Activated T-helper 1 cell treated with anti-CD3 and anti-CD28 coated beads, Interleukin-12 subunit alpha, Interleukin-12 subunit beta, Interleukin-2, Interleukin-4 antibody, amounts not matched to agents 30 ng/mL and 10 ng/mL and 1 ng/mL, durations not matched to agents 14 hours and 24 hours and 36 hours (primary cell): ENCODE measurements around the gene EIF4G3. TPM values are rescaled to one million over a fixed set of nuclear protein-coding genes. Genes with fewer than 3 reads are reported as not detected.
A peak's percentile ranks its signal among the peaks of the same experiment; 100 is the strongest.

Source experiments
- DNase-seq: peaks from one replicate; pipeline ENCODE4 v3.0.0; 2021; ENCODE audit warnings: low spot score
- H3K27ac Mint-ChIP-seq: one replicate; pipeline ENCODE4 v1.8.0; 2021; ENCODE audit warnings: mild to moderate bottlenecking, mixed read lengths
- H3K27me3 Mint-ChIP-seq: one replicate; pipeline ENCODE4 v1.8.0; 2022; ENCODE audit warnings: mild to moderate bottlenecking, moderate library complexity, mixed read lengths; ENCODE audit not compliant: insufficient read depth
- H3K36me3 Mint-ChIP-seq: one replicate; pipeline ENCODE4 v1.8.0; 2021; ENCODE audit warnings: low read depth, mixed read lengths
- H3K4me1 Mint-ChIP-seq: one replicate; pipeline ENCODE4 v1.8.0; 2021; ENCODE audit warnings: low read depth, mixed read lengths
- H3K4me3 Mint-ChIP-seq: one replicate; pipeline ENCODE4 v1.8.0; 2021; ENCODE audit warnings: mild to moderate bottlenecking, moderate library complexity, mixed read lengths
- H3K9me3 Mint-ChIP-seq: one replicate; pipeline ENCODE4 v1.8.0; 2021; ENCODE audit warnings: mixed read lengths
- intact Hi-C: fragments of 100-400 bp; cut with micrococcal nuclease; formaldehyde crosslinking; loops from one replicate; pipeline ENCODE4 v1.15.1; 2024
- total RNA-seq: library from RNA; stranded (reverse); gene quantifications from 2 replicates; pipeline ENCODE4 v1.2.3, GENCODE V29; 2022

The EIF4G3 gene
- total RNA-seq, 1 donor from 2014 or later = 67.5 TPM

DNA sequence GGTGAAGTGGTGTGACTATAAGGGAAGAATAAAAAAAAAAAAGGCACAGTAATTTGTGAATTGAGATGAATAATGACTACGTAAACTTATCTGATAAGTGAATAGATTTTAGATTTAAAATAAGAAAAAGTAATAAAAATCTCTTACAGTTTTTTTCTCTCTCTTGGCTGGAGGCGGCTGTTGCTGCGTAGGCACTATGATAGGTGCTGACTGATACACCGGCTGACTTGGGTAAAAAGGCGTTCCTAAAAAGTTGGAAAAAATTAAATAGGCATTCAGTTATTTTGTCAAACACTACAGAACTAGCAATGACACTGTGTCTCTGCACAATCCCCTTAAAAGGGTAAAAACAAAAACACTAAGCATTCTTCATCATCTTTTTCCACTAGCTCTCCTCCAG lies 203.8 kb downstream of the EIF4G3 start:
- intact Hi-C loops = no loop called here
- H3K9me3 Mint-ChIP-seq = no peaks in the 10 kb centered on the region

DNA sequence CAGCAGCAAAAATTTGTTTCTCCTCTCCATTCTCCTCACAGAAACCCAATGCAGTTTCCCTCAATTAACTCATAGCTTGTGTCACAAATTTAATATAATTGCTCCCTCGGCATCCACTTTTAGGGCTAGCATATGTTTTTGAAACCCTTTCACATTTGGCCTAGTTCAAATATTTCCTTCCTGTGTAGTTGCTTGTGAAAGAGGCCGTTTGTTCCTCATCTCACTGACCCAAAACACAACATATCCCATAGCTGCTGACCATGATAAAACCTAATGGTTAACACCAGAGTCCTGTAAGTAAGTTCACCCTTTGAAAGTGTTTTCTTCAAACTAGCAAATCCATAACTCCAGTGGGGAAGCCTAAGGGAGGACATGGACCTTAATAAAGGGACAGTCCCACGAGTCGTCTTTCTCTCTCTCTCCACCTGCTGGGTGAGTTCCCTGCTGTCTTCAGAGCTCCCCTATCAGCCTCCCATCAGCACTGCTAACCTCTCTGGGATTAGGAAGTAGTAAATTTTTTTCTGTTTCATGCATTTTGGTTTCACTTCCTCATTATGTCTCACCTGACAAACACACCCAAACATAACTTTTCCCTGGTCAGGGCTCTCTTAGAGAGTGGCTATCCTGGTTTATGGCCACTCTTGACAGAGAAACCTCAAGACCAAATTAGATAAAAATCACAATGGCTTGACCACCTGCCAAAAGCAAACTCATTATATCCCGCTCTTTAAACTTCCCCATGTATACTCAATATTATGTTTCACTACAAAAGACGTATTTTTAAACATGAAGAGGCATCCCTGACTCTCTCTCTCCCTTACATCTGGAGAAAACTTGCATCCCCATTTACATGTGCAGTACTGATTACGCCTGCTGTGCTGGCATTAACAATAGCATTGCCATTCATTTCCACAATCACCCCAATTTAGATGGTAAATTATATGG lies 211.9 kb downstream of the EIF4G3 start:
- DNase-seq = no peak
- Mint-ChIP-seq H3K4me3 (no peak overlapping the region), H3K9me3 (no peaks in the 10 kb centered on the region), H3K4me1 (peaks cover 18% of the 10 kb centered on the region), H3K36me3 (peaks cover 14% of the 10 kb centered on the region), H3K27me3 (no peaks in the 10 kb centered on the region), H3K27ac (no peak overlapping the region)
- intact Hi-C loops = no loop called here

More for the DNA sequence above, 203.8 kb downstream of the EIF4G3 start:
- DNase-seq = no peak
- H3K27ac Mint-ChIP-seq = no peak overlapping the region
- H3K4me3 Mint-ChIP-seq = no peak overlapping the region
- H3K36me3 Mint-ChIP-seq = peaks cover 7% of the 10 kb centered on the region
- H3K4me1 Mint-ChIP-seq = no peaks in the 10 kb centered on the region
- H3K27me3 Mint-ChIP-seq = no peaks in the 10 kb centered on the region

DNA sequence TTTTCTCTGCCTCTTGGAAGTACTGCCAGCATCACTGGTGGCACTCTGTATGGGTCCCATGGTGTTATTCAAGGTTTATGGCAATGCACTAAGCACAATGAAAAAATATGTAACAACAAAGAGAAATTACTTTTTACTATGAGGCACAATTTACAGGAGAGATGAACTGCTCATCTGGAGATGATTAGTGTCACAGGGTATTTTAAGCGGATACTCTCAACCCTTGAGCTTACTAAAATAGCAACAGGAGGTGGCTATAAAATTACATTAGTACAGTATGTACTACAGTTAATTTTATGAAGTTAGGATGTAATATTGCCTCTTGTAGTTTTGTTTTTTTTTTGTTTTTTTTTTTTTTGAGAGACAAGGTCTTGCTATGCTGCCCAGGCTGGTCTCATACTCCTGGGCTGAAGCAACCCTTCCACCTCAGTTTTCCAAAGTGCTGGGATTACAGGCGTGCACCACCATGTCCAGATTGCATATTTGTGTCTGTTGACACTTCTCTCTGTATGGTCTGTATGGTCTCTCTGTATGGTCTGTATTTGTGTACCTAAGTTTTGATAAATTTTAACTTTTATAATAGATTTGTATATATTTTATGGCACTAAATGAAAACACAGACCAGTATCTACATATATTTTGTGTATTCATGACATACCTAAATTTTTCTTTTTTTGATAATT lies 214.0 kb downstream of the EIF4G3 start:
- intact Hi-C loops = no loop called here
- Mint-ChIP-seq H3K27ac (no peak overlapping the region), H3K36me3 (peaks cover 15% of the 10 kb centered on the region), H3K4me3 (no peak overlapping the region), H3K27me3 (no peaks in the 10 kb centered on the region), H3K4me1 (peaks cover 18% of the 10 kb centered on the region), H3K9me3 (no peaks in the 10 kb centered on the region)
- no peak for DNase-seq

- no peak overlapping the region for H3K4me3 Mint-ChIP-seq
- H3K27me3 Mint-ChIP-seq = no peaks in the 10 kb centered on the region
- peaks cover 4% of the 10 kb centered on the region for H3K4me1 Mint-ChIP-seq
- no peak overlapping the region for H3K27ac Mint-ChIP-seq
- no peaks in the 10 kb centered on the region for H3K9me3 Mint-ChIP-seq
- intact Hi-C loops = no loop called here
- peaks cover 9% of the 10 kb centered on the region for H3K36me3 Mint-ChIP-seq
- no peak for DNase-seq
Measured at GRCh38 chr1:20958430-20958829, 218.3 kb downstream of the EIF4G3 start.

- Mint-ChIP-seq H3K4me3 (no peak overlapping the region), H3K9me3 (no peaks in the 10 kb centered on the region), H3K27ac (no peak overlapping the region), H3K4me1 (peaks cover 4% of the 10 kb centered on the region), H3K36me3 (peaks cover 9% of the 10 kb centered on the region), H3K27me3 (no peaks in the 10 kb centered on the region)
- no peak for DNase-seq
- intact Hi-C loops = no loop called here
Measured at GRCh38 chr1:20956272-20956671, 220.4 kb downstream of the EIF4G3 start.

DNA sequence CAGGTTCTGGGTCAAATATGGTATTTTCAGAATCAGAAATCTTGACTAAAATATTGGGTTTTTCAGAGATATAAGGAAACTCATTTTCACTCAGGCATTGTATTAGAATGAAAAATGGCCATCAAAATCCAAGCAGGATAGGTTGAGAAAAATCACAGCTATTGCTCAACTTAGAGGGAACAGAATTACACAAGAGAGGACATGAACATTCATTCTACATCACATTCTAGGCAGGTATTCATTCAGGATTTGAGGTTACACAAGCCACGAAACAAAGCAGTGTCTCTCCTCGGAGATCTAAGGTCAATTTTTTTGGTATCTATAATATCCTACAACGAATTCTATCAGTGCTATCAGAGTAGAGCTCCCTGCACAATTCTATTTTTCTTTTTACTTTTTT lies 226.0 kb downstream of the EIF4G3 start:
- Mint-ChIP-seq H3K27ac (no peak overlapping the region), H3K4me1 (no peaks in the 10 kb centered on the region), H3K27me3 (no peaks in the 10 kb centered on the region), H3K36me3 (peaks cover 10% of the 10 kb centered on the region), H3K4me3 (no peak overlapping the region), H3K9me3 (no peaks in the 10 kb centered on the region)
- DNase-seq = no peak
- intact Hi-C loops = no loop called here

- no peaks in the 10 kb centered on the region for H3K9me3 Mint-ChIP-seq
- intact Hi-C loops = no loop called here
Measured at GRCh38 chr1:20949871-20950590, 226.7 kb downstream of the EIF4G3 start.

DNA sequence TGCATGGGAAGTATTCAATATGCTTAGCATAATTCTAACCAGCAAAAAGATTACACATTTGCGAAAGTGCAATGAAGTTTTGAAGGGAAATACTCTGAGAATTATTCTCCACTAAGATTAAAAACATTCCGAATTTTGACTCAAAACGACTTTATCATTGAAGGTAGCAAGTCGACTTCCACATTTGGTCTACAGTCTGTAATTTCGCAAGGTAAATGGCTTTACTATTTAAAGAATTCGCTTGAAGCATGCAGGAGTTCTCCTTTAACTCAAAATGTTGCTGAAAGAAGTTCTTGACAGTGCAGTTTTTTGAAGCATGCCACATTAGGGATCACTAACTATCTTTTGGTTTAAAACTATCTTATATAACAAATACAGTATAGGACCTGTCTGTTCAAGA lies 228.6 kb downstream of the EIF4G3 start:
- Mint-ChIP-seq H3K27ac (no peak overlapping the region), H3K27me3 (no peaks in the 10 kb centered on the region), H3K36me3 (peaks cover 10% of the 10 kb centered on the region), H3K4me3 (no peak overlapping the region), H3K9me3 (no peaks in the 10 kb centered on the region), H3K4me1 (no peaks in the 10 kb centered on the region)
- intact Hi-C loops = no loop called here
- no peak for DNase-seq

More at GRCh38 chr1:20949871-20950590, 226.7 kb downstream of the EIF4G3 start:
- Mint-ChIP-seq H3K27me3 (no peaks in the 10 kb centered on the region), H3K27ac (no peak overlapping the region), H3K36me3 (peaks cover 10% of the 10 kb centered on the region), H3K4me3 (no peak overlapping the region), H3K4me1 (no peaks in the 10 kb centered on the region)
- no peak for DNase-seq

- DNase-seq = no peak
- Mint-ChIP-seq H3K36me3 (peaks cover 10% of the 10 kb centered on the region), H3K4me1 (no peaks in the 10 kb centered on the region), H3K27ac (peak overlapping the region; percentile 25), H3K9me3 (no peaks in the 10 kb centered on the region), H3K27me3 (no peaks in the 10 kb centered on the region), H3K4me3 (no peak overlapping the region)
- intact Hi-C loops = no loop called here
Measured at GRCh38 chr1:20947409-20947808, 229.3 kb downstream of the EIF4G3 start.

DNA sequence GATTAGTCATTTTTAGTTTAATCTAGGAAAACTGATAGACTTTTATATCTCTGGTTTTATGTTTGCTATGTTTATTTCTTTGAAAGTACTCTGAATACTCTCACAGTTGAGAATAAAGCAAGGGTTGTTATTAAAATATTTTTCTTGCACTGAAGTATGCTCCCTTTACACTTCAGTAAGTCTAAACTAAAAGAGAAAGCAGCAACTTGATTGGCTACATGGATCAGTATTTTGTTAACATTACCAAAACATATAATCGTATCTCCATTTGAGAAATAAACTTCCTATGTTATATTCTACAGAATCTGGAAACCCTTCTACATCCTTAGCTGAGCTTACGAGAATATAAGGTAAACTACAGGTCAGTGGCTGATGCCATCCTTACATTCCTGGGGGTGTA lies 240.1 kb downstream of the EIF4G3 start:
- no peaks in the 10 kb centered on the region for H3K27me3 Mint-ChIP-seq
- H3K27ac Mint-ChIP-seq = no peak overlapping the region
- intact Hi-C loops = no loop called here
- no peak for DNase-seq
- H3K4me3 Mint-ChIP-seq = no peak overlapping the region
- H3K4me1 Mint-ChIP-seq = peaks cover 14% of the 10 kb centered on the region
- H3K36me3 Mint-ChIP-seq = peaks cover 18% of the 10 kb centered on the region
- no peaks in the 10 kb centered on the region for H3K9me3 Mint-ChIP-seq

- H3K27ac Mint-ChIP-seq = no peak overlapping the region
- peaks cover 16% of the 10 kb centered on the region for H3K36me3 Mint-ChIP-seq
- H3K27me3 Mint-ChIP-seq = no peaks in the 10 kb centered on the region
- intact Hi-C loops = no loop called here
- no peak overlapping the region for H3K4me3 Mint-ChIP-seq
- DNase-seq = no peak
- H3K4me1 Mint-ChIP-seq = peaks cover 17% of the 10 kb centered on the region
- no peaks in the 10 kb centered on the region for H3K9me3 Mint-ChIP-seq
Measured at GRCh38 chr1:20936216-20936615, 240.5 kb downstream of the EIF4G3 start.

GRCh38 chr1:20935717-20936116 lies 241.0 kb downstream of the EIF4G3 start:
- H3K9me3 Mint-ChIP-seq = no peaks in the 10 kb centered on the region
- no peak for DNase-seq
- peaks cover 19% of the 10 kb centered on the region for H3K4me1 Mint-ChIP-seq
- peaks cover 15% of the 10 kb centered on the region for H3K36me3 Mint-ChIP-seq
- intact Hi-C loops = no loop called here
- H3K4me3 Mint-ChIP-seq = no peak overlapping the region
- H3K27me3 Mint-ChIP-seq = no peaks in the 10 kb centered on the region
- no peak overlapping the region for H3K27ac Mint-ChIP-seq
